GOT3 (cell line): ENCODE measurements around the gene GJB2.
"Not testable (repeated sequence)": the region's sequence is repeated elsewhere in the genome, so short reads cannot be mapped to it uniquely, and the experiment has no call there.

Source experiments
- DNase-seq: peaks from one replicate; lab custom pipeline; 2025; ENCODE audit warnings: mixed read lengths; lab: John Stamatoyannopoulos, UW

The GJB2 gene

GRCh38 chr13:20165417-20166257 lies 27.1 kb downstream of the GJB2 start:
- no peak for DNase-seq

GRCh38 chr13:20161951-20162300 lies 30.8 kb downstream of the GJB2 start:
- DNase-seq = no peak

GRCh38 chr13:20161275-20161950 lies 31.3 kb downstream of the GJB2 start:
- DNase-seq = no peak

- DNase-seq = no peak
These were observed 32.1 kb downstream of the GJB2 start, which contains the start of gene GJA3 for GRCh38 chr13:20160306-20161274. TSS of gene GJA3 (minus strand) at chr13:20161052. CDS start at chr13:20143288, 17,764 bp downstream.

- DNase-seq = no peak
These were observed 33.0 kb downstream of the GJB2 start for GRCh38 chr13:20159646-20160305.

GRCh38 chr13:20157151-20157796 lies 35.5 kb downstream of the GJB2 start:
- no peak for DNase-seq

- no peak for DNase-seq
These were observed 36.0 kb downstream of the GJB2 start for GRCh38 chr13:20156702-20157101.

- DNase-seq = not testable (repeated sequence)
These were observed 39.4 kb downstream of the GJB2 start for GRCh38 chr13:20153290-20153689.

GRCh38 chr13:20151612-20152011 lies 41.1 kb downstream of the GJB2 start:
- no peak for DNase-seq

GRCh38 chr13:20151016-20151415 lies 41.7 kb downstream of the GJB2 start:
- DNase-seq = no peak

- no peak for DNase-seq
These were observed 42.2 kb downstream of the GJB2 start for GRCh38 chr13:20150561-20150960.

- DNase-seq = no peak
These were observed 43.0 kb downstream of the GJB2 start for GRCh38 chr13:20149762-20150161.

GRCh38 chr13:20148501-20149183 lies 44.1 kb downstream of the GJB2 start:
- DNase-seq = no peak

GRCh38 chr13:20146381-20146780 lies 46.4 kb downstream of the GJB2 start:
- no peak for DNase-seq

- DNase-seq = no peak
These were observed 47.2 kb downstream of the GJB2 start for GRCh38 chr13:20145521-20145920.

- DNase-seq = no peak
These were observed 48.4 kb downstream of the GJB2 start for GRCh38 chr13:20144141-20144850.

GRCh38 chr13:20142927-20143480 lies 49.7 kb downstream of the GJB2 start:
- no peak for DNase-seq

GRCh38 chr13:20142023-20142926 lies 50.5 kb downstream of the GJB2 start:
- DNase-seq = no peak
